HEK293 (cell line): Measurements from ENCODE around the gene PRR14L.

Experiments used
- BCL11A ChIP-seq: fragments of 450-650 bp; formaldehyde crosslinking; IDR thresholded peaks from 2 replicates; pipeline ENCODE4 v1.5.1; 2016; ENCODE audit warnings: low read depth, missing biosample characterization, missing genetic modification characterization
- KLF10 ChIP-seq: fragments of 450-650 bp; IDR thresholded peaks from 2 replicates; pipeline ENCODE4 v1.5.1; 2018; ENCODE audit warnings: missing biosample characterization, mild to moderate bottlenecking, missing genetic modification characterization
- SP3 ChIP-seq: fragments of 450-650 bp; formaldehyde crosslinking; IDR thresholded peaks from 2 replicates; pipeline ENCODE4 v1.5.1; 2016; ENCODE audit warnings: missing biosample characterization, missing genetic modification characterization
- ZFP37 ChIP-seq: fragments of 450-650 bp; formaldehyde crosslinking; IDR thresholded peaks from 2 replicates; pipeline ENCODE4 v1.5.1; 2016; ENCODE audit warnings: missing biosample characterization, missing genetic modification characterization
- ZNF266 ChIP-seq: fragments of 450-650 bp; formaldehyde crosslinking; IDR thresholded peaks from 2 replicates; pipeline ENCODE4 v1.5.1; 2016; ENCODE audit warnings: missing biosample characterization, missing genetic modification characterization, low read depth
- ZNF529 ChIP-seq: fragments of 450-650 bp; formaldehyde crosslinking; IDR thresholded peaks from 2 replicates; pipeline ENCODE4 v1.5.1; 2017; ENCODE audit warnings: missing genetic modification characterization, missing biosample characterization; ENCODE audit not compliant: insufficient replicate concordance
- ZNF555 ChIP-seq: fragments of 450-650 bp; formaldehyde crosslinking; conservative IDR thresholded peaks from 2 replicates; pipeline ENCODE4 v1.5.1; 2017; ENCODE audit warnings: missing biosample characterization, mild to moderate bottlenecking, missing genetic modification characterization, inconsistent platforms
- TF ChIP-seq, protein P1 (sequence below): fragments of 450-650 bp; formaldehyde crosslinking; IDR thresholded peaks from 2 replicates; pipeline ENCODE4 v1.5.1; 2016; ENCODE audit warnings: missing biosample characterization, missing genetic modification characterization
- TF ChIP-seq, protein P2 (sequence below): fragments of 450-650 bp; formaldehyde crosslinking; IDR thresholded peaks from 2 replicates; pipeline ENCODE4 v1.5.1; 2016; ENCODE audit warnings: missing biosample characterization, missing genetic modification characterization
- TF ChIP-seq, protein P3 (sequence below): IDR thresholded peaks from 2 replicates; pipeline ENCODE4 v1.6.1; 2011; ENCODE audit warnings: mild to moderate bottlenecking, low read depth, low read length, borderline replicate concordance
- TF ChIP-seq, protein P4 (sequence below): fragments of 450-650 bp; formaldehyde crosslinking; IDR thresholded peaks from 2 replicates; pipeline ENCODE4 v1.5.1; 2016; ENCODE audit warnings: missing biosample characterization, missing genetic modification characterization
- TF ChIP-seq, protein P5 (sequence below): fragments of 450-650 bp; formaldehyde crosslinking; IDR thresholded peaks from 2 replicates; pipeline ENCODE4 v1.5.1; 2016; ENCODE audit warnings: missing biosample characterization, missing genetic modification characterization

DNA sequence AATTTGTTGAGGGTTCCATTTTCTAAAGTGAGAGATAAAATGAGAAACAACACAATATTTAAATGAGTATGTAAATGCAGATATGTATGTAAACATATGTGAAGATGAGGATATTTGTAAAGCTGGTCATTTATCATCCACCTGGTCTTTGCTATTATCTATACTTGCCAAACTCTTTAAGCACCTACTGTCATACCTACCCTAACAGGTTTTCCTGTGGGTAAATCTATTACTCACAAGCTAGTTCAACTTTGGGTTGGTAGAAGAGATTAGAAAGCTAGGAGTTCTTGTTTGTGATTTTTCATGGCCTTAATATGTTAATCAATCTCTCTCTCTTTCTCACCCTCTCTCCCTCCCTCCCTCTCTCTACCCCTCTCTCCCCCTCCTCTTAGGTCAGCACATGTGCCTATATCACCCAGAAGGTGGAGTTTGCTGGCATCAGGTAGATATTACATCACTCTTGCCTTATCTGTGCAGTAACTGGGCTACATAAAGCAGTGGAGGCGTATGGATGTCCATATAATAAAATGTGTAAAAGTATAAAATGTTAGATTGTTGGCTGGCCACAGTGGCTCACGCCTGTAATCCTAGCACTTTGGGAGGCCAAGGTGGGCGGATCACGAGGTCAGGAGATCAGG, 18.6 kb upstream of the PRR14L start:
- TF ChIP-seq, protein P1, sequence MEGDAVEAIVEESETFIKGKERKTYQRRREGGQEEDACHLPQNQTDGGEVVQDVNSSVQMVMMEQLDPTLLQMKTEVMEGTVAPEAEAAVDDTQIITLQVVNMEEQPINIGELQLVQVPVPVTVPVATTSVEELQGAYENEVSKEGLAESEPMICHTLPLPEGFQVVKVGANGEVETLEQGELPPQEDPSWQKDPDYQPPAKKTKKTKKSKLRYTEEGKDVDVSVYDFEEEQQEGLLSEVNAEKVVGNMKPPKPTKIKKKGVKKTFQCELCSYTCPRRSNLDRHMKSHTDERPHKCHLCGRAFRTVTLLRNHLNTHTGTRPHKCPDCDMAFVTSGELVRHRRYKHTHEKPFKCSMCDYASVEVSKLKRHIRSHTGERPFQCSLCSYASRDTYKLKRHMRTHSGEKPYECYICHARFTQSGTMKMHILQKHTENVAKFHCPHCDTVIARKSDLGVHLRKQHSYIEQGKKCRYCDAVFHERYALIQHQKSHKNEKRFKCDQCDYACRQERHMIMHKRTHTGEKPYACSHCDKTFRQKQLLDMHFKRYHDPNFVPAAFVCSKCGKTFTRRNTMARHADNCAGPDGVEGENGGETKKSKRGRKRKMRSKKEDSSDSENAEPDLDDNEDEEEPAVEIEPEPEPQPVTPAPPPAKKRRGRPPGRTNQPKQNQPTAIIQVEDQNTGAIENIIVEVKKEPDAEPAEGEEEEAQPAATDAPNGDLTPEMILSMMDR: no peak
- TF ChIP-seq, protein P2, sequence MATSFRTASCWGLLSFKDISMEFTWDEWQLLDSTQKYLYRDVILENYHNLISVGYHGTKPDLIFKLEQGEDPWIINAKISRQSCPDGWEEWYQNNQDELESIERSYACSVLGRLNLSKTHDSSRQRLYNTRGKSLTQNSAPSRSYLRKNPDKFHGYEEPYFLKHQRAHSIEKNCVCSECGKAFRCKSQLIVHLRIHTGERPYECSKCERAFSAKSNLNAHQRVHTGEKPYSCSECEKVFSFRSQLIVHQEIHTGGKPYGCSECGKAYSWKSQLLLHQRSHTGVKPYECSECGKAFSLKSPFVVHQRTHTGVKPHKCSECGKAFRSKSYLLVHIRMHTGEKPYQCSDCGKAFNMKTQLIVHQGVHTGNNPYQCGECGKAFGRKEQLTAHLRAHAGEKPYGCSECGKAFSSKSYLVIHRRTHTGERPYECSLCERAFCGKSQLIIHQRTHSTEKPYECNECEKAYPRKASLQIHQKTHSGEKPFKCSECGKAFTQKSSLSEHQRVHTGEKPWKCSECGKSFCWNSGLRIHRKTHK: no peak
- no peak for TF ChIP-seq ZNF266 (tag by site-specific recombination)
- TF ChIP-seq, protein P3, sequence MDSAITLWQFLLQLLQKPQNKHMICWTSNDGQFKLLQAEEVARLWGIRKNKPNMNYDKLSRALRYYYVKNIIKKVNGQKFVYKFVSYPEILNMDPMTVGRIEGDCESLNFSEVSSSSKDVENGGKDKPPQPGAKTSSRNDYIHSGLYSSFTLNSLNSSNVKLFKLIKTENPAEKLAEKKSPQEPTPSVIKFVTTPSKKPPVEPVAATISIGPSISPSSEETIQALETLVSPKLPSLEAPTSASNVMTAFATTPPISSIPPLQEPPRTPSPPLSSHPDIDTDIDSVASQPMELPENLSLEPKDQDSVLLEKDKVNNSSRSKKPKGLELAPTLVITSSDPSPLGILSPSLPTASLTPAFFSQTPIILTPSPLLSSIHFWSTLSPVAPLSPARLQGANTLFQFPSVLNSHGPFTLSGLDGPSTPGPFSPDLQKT: no peak
- TF ChIP-seq ZNF529 (tag by site-specific recombination): no peak
- TF ChIP-seq, protein P4, sequence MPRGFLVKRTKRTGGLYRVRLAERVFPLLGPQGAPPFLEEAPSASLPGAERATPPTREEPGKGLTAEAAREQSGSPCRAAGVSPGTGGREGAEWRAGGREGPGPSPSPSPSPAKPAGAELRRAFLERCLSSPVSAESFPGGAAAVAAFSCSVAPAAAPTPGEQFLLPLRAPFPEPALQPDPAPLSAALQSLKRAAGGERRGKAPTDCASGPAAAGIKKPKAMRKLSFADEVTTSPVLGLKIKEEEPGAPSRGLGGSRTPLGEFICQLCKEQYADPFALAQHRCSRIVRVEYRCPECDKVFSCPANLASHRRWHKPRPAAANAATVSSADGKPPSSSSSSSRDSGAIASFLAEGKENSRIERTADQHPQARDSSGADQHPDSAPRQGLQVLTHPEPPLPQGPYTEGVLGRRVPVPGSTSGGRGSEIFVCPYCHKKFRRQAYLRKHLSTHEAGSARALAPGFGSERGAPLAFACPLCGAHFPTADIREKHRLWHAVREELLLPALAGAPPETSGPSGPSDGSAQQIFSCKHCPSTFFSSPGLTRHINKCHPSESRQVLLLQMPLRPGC (tag by site-specific recombination): no peak
- TF ChIP-seq ZFP37: no peak
- TF ChIP-seq KLF10 (tag by site-specific recombination): no peak
- TF ChIP-seq BCL11A (tag by site-specific recombination): no peak
- TF ChIP-seq ZNF555 (tag by site-specific recombination): no peak
- TF ChIP-seq, protein P5, sequence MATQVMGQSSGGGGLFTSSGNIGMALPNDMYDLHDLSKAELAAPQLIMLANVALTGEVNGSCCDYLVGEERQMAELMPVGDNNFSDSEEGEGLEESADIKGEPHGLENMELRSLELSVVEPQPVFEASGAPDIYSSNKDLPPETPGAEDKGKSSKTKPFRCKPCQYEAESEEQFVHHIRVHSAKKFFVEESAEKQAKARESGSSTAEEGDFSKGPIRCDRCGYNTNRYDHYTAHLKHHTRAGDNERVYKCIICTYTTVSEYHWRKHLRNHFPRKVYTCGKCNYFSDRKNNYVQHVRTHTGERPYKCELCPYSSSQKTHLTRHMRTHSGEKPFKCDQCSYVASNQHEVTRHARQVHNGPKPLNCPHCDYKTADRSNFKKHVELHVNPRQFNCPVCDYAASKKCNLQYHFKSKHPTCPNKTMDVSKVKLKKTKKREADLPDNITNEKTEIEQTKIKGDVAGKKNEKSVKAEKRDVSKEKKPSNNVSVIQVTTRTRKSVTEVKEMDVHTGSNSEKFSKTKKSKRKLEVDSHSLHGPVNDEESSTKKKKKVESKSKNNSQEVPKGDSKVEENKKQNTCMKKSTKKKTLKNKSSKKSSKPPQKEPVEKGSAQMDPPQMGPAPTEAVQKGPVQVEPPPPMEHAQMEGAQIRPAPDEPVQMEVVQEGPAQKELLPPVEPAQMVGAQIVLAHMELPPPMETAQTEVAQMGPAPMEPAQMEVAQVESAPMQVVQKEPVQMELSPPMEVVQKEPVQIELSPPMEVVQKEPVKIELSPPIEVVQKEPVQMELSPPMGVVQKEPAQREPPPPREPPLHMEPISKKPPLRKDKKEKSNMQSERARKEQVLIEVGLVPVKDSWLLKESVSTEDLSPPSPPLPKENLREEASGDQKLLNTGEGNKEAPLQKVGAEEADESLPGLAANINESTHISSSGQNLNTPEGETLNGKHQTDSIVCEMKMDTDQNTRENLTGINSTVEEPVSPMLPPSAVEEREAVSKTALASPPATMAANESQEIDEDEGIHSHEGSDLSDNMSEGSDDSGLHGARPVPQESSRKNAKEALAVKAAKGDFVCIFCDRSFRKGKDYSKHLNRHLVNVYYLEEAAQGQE (tag by site-specific recombination): no peak
- TF ChIP-seq SP3 (tag by site-specific recombination): no peak
